Epithelial cell of prostate (primary cell): ENCODE measurements around the gene CAP2.
"Not testable (repeated sequence)": the region's sequence is repeated elsewhere in the genome, so short reads cannot be mapped to it uniquely, and the experiment has no call there.

Experiments used
- DNase-seq: peaks from one replicate; pipeline ENCODE4 v3.0.0-alpha.2; 2011; ENCODE audit warnings: low read depth, low spot score
- H3K27ac ChIP-seq: fragments of 450-650 bp; 2 replicates; pipeline ENCODE4 v1.5.1; 2017; ENCODE audit warnings: mild to moderate bottlenecking

CAP2 gene

DNA sequence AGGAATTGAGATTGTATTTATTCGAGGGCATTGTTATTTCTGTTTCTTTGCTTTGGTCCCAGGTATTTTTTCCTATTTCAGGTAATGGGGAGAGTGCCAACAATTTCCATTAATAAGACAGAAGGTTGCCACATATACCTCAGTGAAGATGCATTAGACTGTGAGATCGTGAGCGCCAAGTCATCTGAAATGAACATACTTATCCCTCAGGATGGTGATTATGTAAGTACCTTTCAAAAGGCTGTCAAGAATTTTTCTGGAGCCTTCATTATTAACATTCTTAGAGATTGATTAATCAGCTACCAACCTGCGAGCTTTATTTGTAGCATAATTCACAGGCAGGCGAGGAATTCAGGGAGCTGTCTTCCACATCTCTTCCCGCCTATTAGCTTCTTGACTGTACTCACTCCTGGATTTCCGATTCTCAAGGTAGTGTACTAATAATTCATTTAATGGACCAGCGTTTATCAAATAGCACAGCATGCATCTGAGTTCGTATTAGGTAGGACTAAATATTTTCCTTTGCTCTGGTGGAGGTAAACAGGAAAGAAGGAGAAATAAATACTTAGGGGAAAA is 158.1 kb downstream of the CAP2 start:
- DNase-seq: no peak
- H3K27ac ChIP-seq: no peak overlapping the region

GRCh38 chr6:17552861-17553260 is 159.5 kb downstream of the CAP2 start:
- no peak overlapping the region for H3K27ac ChIP-seq

DNA sequence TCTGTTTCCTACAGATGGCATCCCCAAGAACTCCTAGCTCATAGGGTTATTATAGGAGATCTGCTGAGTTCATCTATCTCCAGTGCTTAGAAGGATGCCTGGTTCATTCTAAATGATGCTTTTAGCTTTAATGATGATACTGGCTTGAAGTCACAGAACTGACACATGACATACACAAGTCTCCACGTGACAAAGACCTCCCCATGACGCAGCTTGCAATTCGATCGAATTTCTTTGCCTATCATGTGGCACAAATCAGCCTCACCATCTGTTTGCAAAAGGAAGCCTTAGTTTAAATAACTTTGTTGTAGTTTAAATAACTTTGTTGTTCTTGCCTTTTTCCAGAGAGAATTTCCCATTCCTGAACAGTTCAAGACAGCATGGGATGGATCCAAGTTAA is 162.6 kb downstream of the CAP2 start:
- no peak for DNase-seq
- H3K27ac ChIP-seq: no peak overlapping the region

More at GRCh38 chr6:17552861-17553260, 159.5 kb downstream of the CAP2 start:
- no peak for DNase-seq

DNA sequence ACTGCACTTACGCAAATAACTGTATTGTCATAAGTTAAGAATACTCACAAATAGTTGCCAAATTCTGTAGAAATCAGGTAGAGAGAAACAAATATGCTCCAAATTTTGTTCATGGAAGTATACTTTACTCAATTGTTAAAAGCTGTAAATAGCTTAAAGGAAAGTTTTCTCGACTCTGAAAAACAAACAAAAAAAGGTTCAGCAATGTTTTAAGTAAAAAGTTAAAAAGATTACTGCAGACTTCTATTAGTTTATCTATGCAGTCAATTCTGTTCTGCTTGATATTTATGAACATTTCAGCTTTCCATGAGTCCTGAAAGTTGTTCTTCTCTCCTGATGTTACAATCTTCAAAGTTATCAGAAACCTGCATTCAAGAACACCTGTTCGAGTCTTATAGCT is 169.2 kb downstream of the CAP2 start:
- DNase-seq: no peak
- H3K27ac ChIP-seq: no peak overlapping the region

DNA sequence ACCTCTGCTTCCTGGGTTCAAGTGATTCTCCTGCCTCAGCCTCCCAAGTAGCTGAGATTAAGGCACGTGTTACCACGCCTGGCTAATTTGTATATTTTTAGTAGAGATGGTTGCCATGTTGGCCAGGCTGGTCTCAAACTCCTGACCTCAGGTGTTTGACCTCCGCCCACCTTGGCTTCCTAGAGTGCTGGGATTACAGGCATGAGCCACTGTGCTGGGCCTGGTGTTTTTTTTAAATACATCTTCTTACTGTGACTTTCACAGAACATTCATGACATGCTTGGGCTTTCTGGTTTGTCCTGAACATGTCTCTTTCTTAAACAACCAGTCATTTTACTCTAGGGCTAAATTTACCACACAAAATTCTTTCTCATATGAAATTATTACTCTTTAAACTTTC is 172.0 kb downstream of the CAP2 start:
- no peak overlapping the region for H3K27ac ChIP-seq
- no peak for DNase-seq

DNA sequence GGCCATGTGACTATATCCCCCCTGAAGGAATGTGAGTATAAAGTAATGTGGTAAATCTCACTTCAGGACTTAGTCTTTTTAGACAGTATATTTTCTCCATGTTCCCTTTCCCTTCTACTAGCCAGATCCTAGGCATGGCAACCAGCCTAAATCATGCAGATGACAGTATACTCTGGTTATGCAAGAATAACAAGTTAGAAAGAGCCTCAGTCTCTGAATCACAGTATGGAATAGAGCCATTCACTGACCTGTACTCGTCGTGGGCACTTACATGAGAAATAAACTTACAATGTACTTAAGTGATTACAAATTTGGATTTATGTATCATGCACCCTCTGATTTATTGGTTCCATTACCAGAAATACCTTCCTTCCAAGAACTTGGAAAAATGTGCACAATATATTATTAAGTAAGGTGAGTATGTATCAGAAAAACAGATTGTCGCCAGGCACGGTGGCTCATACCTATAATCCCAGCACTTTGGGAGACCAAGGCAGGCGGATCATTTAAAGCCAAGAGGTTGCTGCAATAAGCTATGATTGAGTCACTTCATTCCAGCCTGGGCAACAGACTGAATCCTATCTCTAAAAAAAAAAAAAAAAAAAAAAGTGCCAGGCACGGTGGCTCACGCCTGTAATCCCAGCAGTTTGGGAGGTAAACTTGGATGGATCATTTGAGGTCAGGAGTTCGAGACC is 181.6 kb downstream of the CAP2 start:
- DNase-seq: peak; percentile 67
- H3K27ac ChIP-seq: no peak overlapping the region

DNA sequence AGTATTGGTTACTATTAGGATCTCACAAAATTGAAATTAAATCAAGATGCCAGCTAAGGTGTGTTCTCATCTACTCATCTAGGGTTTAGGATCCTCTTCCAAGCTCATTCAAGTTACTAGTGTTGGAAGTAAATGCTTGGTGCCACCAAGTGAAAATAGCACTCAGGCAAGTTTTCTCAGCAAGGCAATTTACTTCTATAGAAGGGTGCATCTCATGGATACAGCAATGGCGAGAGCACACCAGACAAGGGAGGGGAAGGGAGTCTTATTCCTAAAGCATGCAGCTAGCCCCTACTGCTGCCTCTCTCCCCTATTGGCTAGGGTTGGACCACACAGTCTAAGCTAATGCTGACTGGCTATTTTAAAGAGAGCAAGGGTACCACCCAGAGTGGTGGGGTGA is 183.7 kb downstream of the CAP2 start:
- no peak overlapping the region for H3K27ac ChIP-seq
- DNase-seq: no peak

DNA sequence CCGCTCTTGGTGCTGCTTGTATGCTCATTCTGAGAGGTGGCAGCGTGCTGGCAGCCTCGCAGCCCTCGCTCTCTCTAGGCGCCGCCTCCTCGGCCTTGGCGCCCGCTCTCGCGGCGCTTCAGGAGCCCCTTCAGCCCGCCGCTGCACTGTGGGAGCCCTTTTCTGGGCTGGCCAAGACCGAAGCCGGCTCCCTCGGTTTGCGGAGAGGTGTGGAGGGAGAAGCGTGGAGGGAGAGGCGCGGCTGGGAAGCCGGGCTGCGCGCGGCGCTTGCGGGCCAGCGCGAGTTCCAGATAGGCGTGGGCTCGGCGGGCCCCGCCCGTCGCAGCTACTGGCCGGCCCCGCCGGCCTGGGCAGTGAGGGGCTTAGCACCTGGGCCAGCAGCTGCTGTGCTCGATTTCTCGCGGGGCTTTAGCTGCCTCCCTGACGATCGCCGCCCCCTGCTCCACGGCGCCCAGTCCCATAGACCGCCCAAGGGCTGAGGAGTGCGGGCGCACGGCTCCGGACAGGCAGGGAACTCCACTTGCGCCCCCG is 187.2 kb downstream of the CAP2 start:
- no peak overlapping the region for H3K27ac ChIP-seq
- DNase-seq: no peak

DNA sequence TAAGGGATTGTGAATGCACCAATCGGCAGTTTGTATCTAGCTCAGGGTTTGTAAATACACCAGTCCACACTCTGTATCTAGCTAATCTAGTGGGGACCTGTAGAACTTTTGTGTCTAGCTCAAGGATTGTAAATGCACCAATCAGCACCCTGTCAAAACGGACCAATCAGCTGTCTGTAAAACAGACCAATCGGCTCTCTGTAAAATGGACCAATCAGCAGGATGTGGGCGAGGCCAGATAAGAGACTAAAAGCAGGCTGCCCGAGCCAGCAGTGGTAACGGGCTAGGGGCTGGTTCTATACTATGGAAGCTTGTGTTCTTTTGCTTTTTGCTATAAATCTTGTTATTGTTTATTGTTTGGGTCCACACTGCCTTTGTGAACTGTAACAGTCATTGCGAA is 187.9 kb downstream of the CAP2 start:
- not testable (repeated sequence) for DNase-seq, H3K27ac ChIP-seq

DNA sequence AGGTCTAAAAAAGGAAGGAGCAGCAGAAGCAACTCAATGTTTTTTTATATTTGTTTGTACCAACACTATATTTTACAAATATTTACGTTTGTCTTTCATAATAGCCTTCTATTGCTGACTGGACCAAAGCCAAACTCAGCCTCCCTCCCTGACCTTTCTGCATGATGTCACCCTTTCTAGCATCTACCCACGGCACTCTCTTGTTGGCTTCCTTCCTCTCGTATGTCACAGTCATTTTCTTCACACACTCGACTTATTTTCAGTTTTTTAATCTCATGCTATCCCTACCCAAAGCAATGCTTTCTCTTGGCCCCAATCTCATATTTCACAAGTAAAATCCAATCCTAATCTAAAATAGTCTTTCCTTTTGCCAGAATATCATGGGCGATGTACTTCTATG is 190.4 kb downstream of the CAP2 start:
- no peak overlapping the region for H3K27ac ChIP-seq
- DNase-seq: no peak

GRCh38 chr6:17584241-17584803 is 190.9 kb downstream of the CAP2 start:
- H3K27ac ChIP-seq: no peak overlapping the region
- DNase-seq: no peak

DNA sequence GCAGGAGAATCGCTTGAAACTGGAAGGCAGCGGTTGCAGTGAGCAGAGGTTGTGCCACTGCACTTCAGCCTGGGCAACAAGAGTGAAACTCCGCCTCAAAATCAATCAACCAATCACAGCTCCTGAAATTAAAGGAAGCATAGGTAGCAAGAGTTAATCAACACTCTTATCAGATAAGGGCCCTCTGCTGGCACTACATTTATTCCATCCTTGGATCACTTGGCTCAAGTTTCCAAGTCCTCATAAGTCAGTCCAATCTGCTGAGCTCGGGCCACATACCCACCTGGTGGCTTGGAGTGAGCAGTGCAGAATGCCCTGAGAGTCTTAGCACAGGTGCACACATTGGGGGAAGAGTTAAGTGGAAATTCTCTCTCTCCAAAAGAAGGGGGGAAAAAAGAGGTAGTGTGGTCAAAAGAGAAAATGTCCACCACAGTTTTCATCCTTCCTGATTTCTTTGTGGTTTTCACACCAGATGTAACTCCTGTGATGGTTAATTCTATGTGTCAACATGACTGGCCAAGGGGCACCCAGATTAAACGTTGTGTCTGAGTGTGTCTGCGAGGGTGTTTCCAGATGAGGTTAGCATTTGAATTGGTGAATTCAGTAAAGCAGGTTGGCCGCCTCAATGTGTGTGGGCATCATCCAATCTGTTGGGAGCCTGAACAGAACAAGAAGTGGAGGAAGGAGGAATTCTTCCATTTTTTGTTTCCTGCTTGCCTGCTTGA is 192.5 kb downstream of the CAP2 start:
- no peak for DNase-seq
- no peak overlapping the region for H3K27ac ChIP-seq

DNA sequence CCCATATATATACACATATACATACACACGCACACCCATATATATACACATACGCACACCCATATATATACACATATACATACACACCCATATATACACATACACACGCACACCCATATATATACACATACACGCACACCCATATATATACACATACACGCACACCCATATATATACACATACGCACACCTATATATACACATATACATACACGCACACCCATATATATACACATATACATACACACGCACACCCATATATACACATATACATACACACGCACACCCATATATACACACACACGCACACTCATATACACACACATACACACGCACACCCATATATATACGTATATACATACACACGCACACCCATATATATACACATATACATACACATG is 193.2 kb downstream of the CAP2 start:
- not testable (repeated sequence) for DNase-seq

DNA sequence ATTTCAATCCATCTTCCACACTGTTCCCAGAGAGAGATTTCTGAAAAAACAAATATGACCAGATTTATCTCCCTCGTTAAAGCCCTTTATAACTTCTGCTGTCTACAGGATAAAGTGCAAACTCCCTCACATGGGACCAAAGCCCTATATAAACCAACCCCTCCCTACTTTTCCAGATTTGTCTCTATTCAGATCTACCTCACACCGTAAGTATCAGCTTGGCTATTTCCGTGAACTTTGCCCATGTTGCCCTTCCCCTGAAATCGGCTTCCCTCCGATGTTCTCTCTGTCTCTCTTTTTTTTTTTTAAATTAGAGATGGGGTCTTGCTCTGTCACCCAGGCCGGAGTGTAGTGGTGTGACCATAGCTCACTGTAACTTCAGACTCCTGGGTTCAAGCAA is 194.6 kb downstream of the CAP2 start:
- H3K27ac ChIP-seq: no peak overlapping the region
- no peak for DNase-seq

More for the DNA sequence above, 193.2 kb downstream of the CAP2 start:
- H3K27ac ChIP-seq: not testable (repeated sequence)

GRCh38 chr6:17589406-17590096 is 196.2 kb downstream of the CAP2 start:
- DNase-seq: peak; percentile 84
- H3K27ac ChIP-seq: peak overlapping the region; percentile 53

DNA sequence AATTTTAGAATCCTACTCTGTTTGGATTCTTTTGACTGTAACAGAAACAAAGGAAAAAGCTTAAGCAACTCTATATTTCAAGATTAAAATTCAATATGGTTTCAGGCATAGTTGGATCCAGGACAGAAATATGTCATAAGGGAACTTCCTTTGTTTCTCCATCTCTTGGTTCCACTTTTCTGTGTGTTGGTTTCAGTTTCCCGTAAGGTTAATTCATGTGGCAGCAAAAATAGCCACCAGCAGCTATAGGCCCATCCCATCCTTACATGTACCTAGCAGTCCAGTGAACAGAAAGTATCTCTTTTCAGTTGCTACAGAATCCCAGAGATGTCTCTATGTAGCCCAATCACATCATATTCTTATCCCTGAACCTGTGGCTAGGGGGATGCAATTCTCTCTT is 197.9 kb downstream of the CAP2 start:
- DNase-seq: no peak
- no peak overlapping the region for H3K27ac ChIP-seq

DNA sequence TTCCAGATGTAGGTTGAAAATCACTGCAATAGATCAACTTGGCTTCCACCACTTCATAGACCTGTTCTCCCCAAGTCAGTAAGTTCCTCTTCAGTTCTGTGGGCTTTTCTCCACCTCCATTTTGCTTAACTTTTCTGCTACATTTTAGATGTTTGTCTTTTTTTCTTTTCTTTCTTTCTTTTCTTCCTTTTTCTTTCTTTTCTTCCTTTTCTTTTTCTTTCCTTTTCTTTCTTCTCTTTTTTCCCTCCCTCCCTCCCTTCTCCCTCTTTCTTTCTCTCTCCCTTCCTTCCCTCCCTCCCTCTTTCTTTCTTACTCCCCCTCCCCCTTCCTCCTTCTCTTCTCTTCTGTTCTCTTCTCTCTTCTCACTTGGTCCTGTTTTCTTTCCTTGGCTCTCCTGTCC is 199.9 kb downstream of the CAP2 start:
- DNase-seq: no peak
- no peak overlapping the region for H3K27ac ChIP-seq

GRCh38 chr6:17596085-17596484 is 202.7 kb downstream of the CAP2 start:
- no peak for DNase-seq
- H3K27ac ChIP-seq: no peak overlapping the region

DNA sequence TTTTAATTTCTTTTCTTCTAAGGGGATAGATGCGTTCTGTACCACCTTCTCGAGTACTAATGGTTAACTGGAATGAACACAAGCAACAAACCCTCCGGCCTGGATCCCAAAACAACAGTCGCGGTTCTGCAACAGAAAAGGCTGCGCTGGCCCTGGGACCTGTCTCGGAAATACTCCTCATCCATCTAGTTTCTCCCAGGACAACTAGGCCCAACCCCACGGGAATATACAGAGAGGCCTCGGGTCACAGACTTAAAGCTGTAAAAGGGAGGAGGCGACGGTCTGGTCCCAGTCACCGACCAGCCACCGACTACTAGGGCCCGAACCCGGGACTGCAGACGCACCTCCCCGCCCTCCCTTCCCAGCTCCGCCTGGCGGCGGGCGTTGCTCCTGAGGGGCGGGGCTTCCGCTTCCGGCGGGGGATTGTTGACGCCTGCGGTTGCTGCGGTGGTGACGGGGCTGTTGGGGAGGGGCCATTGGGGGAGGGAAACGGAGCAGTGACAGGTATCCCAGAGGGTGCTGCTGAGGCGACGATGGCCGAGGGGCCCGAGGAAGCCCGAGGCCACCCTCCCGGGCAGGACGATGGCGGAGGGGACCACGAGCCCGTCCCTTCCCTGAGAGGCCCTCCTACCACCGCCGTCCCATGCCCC is 206.6 kb downstream of the CAP2 start, which contains the start of gene FAM8A1:
FAM8A1 (plus strand) TSS at position 426 of the 650 bp plus-strand sequence; CDS start at position 534, 108 bp downstream.
- DNase-seq: peak; percentile 43
- peak within 1 kb of the TSS; percentile 35 for H3K27ac ChIP-seq
